GM10847 (cell line): ENCODE data around the gene ZKSCAN2.

Experiments
- POLR2A ChIP-seq: IDR thresholded peaks from 2 replicates; pipeline ENCODE4 v1.6.1; 2011; ENCODE audit not compliant: insufficient read length; ENCODE audit errors: extremely low read depth

ZKSCAN2 gene

GRCh38 chr16:25257470-25257955, at the start of gene ZKSCAN2:
Gene ZKSCAN2, minus strand, starts transcription at chr16:25257845. Its CDS starts 718 bp downstream, at chr16:25257127.
- TF ChIP-seq POLR2A: peak; percentile 78

- no peak for TF ChIP-seq POLR2A
Measured at GRCh38 chr16:25299792-25300590, 42.3 kb upstream of the ZKSCAN2 start.

DNA sequence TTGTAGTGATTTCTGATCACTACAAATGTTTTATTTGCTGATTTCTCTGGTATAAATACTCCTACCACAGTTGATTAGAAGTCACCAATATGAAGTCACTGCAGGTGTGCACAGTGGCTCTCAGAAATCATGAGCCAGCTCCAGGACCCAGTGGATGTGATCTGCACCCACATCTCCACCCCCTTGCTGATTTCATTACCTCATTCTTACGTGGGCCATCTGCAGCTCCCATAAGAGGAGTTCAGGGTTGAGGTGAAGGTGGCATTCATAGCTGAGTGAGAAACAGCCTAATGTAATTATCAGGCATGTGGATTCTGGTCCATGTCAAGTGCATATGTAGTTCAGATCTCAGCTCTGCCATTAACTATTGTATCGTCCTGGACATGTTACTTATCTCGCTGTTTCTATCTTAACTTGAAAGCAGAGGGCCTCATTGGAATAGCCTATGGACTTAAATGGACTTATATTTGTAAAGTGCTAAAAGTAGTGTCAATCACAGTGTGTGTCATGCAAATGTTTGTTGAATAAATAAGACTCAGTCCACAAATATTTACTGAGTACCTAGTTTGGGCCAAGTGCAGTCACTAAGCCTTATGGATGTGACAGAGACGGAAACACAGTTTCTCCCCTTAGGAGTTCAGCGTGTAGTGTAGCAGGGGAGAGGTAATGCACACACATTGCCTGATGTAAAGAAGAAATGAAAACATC, 40.7 kb upstream of the ZKSCAN2 start:
- no peak for TF ChIP-seq POLR2A

GRCh38 chr16:25297151-25297787, 39.6 kb upstream of the ZKSCAN2 start:
- no peak for TF ChIP-seq POLR2A

GRCh38 chr16:25291580-25291979, 33.9 kb upstream of the ZKSCAN2 start:
- TF ChIP-seq POLR2A: no peak

DNA sequence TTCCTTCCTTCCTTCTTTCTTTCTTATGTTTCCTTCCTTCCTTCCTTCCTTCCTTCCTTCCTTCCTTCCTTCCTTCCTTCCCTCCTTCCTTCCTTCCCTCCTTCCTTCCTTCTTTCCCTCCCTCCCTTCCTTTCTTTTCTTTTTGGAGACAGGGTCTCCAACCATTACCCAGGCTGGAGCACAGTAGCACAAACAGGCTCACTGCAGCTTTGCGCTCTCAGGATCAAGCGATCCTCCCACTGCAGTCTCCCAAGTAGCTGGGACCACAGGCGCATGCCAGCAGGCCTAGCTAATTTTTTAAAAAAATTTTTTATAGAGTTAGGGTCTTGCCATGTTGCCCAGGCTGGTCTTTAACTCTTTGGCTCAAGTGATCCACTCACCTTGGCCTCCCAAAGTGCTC, 31.8 kb upstream of the ZKSCAN2 start:
- no peak for TF ChIP-seq POLR2A

- no peak for TF ChIP-seq POLR2A
Measured at GRCh38 chr16:25279491-25279890, 21.8 kb upstream of the ZKSCAN2 start.

DNA sequence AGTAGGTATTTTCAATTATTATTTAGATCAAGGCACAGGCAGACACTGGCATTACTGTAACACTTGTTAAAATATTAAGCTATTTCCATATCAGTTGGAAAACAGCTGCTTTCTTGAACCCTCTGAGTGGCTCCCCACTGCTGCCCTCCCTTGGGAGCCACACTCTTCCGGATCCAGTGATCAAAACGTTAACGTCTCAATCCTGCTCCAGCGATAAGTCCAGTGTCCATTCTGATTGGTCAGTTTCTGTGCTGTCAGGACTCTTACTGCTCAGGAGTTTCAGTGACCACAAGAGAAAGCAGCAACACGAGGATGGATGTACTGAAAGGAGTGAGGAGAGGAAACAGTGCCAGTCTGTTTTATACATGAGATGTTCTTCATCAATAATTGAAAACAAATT, 13.8 kb upstream of the ZKSCAN2 start:
- no peak for TF ChIP-seq POLR2A

DNA sequence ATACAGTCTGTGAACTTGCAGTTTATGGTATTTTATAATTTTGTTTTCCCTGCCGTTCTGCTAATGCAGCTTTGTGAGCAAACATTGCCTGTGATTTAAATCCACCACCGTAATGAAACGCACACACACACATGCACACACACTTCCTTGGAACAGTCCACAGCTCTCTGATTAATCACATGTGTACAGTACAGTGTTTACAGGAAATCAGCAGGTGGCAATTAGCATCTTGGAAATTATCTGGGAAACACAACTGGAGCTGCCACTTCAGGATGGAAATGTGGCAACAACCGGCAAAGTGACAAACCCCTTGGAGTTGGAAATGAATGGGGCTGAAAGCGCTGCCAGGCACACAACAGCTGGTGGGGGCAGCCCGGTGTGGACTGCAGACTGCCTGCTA, 12.9 kb upstream of the ZKSCAN2 start:
- no peak for TF ChIP-seq POLR2A

GRCh38 chr16:25269879-25270278, 12.2 kb upstream of the ZKSCAN2 start:
- TF ChIP-seq POLR2A: no peak

DNA sequence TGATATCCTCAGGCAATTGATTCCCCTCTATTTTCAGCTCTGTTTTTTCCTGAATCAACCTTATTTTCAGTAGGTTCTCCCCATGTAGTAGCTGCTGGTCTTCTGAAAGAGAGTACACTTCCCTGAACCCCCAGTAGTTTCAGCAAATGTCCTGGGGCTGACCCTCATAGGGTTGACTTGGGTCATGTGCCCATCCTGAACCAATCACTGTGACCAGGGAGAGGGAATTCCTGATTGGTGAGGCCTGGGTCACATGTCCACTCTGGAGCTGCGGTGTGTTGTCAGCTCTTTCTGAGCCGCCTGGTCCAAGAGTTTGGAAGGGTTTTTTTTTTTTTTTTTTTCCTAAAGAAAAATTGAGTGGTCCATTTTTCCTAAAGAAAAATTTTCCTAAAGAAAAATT, 8.3 kb upstream of the ZKSCAN2 start:
- no peak for TF ChIP-seq POLR2A

GRCh38 chr16:25264597-25264996, 7.0 kb upstream of the ZKSCAN2 start:
- no peak for TF ChIP-seq POLR2A

GRCh38 chr16:25260416-25260815, 2.8 kb upstream of the ZKSCAN2 start:
- no peak for TF ChIP-seq POLR2A

- TF ChIP-seq POLR2A: no peak
Measured at GRCh38 chr16:25258861-25259179, 1.2 kb upstream of the ZKSCAN2 start.

DNA sequence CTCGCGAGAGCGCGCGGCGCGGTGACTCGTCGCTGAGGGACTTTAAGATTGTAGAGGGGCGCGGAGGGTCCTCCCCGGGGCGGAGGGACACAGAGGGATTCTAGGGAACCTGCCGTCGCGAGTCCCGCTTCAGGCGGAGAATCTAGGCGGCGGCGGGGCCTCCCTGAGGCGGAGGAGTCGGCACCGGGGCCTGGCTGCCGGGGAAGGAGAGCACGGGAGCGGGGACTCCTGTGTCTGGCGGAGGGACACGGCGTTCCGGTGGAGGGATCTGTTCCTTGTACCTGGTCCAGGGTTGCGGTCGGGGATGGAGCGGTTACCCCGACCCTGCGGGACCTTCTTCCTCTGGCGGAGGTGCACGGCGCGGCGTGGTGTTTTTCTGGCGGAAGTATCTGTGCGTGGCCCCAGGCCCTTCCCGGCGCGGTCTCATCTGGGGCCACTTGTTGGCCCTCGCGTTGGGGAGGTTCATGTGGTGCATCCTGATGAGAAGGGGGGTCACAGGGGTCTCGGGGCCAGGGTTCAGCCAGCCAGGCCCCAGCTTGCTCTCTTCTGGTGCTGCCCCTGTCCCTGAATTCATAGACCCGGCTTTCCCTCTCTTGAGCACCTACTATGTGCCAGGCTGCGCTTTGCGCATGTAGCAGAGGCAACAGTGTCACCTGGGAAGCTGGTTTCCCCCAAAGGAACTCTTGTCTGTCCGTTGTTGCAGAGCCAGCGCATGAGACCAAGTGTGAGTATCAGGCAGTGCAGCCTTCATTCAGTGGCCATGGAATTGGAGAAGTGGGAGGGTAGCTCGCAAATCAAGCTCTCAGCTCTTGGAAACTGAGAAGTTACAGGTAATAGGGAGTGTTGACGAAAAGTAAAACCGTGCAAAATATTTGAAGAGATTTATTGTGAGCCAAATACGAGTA, 563 bp upstream of the ZKSCAN2 start:
- peak; percentile 63 for TF ChIP-seq POLR2A
